ENCODE data around the gene PTPRF.

The PTPRF gene

DNA sequence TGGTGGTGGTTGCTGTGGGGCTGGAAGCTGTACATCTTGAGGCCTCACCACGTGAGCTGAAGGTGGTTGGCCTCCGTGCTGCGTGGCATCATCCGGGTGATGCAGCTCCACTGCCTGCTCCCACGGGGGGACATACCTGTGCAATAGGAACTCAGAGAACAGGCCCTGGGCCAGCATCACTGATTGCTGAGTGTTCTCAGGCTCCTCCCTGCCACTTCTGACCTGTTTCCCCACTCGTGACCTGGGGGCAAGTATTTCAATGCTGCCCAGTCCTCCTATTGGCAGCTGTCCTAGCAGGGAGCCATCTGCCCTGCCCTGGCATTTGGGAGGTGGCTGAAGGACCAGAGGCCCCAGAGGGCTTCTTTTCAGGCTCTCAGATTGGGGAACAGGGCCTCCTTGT is 26.1 kb downstream of the PTPRF start:
- no peak for DNase-seq

DNA sequence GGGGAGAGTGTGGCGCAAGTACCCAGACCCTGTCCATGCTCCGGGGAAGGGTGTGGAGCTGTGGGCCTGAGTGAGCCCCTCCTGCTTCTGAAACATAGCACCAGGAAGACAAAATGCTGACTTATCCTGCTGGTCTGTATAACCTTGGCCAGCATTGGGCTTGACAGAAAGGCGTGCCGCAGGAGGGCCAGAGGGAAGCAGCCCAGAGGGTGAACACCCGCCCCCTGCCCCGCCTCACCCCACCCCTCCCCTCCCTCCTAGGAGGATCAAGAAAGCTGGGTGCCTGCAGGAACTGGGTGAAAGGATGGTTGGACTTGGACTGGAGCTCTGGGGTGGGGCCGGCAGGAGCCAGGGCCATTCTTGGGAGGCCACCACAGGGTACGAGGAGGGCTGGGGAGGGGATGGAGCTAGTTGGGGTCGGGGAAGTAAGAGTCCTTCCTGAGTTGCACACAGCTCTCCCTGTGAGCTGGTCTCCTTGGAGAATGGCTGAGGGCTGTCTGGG is 27.1 kb downstream of the PTPRF start:
- no peak for DNase-seq

DNA sequence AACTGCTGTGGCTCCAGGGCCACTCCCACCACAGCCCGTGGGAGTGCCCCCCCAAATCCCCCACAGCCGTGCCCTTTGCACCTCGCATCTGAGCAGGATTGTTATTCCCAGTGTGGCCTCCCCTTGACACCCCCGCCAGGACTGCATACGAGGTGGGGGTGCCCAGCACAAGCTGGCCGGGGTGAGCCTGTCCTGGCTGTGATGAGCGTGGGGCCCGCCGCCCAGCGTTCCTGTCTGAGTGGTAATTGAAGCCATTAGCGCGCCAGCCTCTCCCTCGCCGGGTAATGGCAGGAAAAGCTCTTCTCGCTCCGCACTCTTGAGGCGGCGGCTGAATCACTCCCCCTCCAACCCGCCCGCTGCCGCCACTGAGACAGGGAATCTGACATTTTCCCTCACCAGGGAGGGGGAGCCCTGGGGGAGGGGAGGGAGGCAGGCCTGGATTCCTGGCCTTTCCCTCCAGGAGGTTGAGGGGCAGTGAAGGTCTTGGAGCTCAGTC is 27.7 kb downstream of the PTPRF start:
- peak; percentile 69 for DNase-seq

- no peak for DNase-seq
Measured at GRCh38 chr1:43559714-43560113, 29.0 kb downstream of the PTPRF start.

DNA sequence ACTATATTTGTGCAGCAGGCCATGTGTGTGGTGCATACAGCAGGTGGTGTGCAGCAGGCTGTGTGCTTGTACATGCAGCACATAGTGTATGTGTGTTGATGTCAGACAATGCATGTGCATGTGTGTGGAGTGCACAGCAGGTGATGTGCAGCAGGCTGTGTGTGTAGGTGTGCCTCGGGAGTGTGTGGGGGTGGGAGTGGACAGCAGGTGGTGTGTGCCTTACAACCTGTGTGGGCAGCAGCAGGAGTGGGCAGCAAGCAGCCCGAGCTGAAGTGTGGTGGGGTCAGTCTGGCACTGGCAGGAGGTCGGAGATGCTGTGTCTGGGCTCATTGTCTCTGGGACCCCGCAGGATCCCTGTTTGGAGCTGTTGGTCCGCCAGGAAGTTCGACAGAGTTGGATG is 29.6 kb downstream of the PTPRF start:
- DNase-seq, result no peak

GRCh38 chr1:43563876-43564539 is 33.3 kb downstream of the PTPRF start:
- no peak for DNase-seq

DNA sequence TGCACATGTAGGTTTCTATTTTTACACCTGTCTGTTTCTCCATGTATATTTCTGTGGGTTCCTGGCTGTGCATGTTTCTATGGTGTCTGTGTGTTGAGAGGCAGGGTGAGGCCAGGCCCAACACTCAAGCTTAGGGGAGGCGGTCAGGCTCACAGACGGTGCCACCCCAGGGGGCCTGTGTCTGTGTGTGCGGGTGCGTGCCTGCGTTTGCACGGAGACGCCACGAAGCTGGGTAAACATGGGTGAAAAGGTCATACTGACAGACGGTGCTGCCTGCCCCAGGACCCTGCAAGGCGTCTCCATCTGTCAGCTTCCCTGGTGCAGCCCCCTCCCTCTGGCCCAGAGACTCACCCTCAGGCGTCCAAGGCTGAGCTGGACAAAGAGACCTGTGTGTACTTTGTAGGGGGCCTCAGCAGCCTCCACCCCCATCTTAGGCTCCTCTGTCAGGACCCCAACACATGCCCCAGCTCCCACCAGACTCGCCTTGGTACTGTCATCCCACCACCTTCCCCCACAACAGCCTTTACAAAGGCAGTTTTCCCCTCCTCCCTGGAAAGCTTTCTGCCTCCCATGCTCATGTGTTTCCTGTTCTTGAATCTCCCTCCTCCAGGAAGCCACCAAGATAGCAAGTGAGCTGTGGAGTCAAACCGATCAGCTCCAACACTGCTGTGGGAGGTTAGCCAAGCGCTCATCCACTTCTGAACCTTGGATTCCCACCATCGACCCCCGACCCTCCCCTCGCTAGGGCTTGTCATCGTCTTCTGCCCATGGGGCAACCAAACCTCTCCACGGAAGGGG is 34.1 kb downstream of the PTPRF start:
- DNase-seq, result peak; percentile 68

- DNase-seq, result peak; percentile 44
Measured at GRCh38 chr1:43565600-43566360, 35.1 kb downstream of the PTPRF start.

DNA sequence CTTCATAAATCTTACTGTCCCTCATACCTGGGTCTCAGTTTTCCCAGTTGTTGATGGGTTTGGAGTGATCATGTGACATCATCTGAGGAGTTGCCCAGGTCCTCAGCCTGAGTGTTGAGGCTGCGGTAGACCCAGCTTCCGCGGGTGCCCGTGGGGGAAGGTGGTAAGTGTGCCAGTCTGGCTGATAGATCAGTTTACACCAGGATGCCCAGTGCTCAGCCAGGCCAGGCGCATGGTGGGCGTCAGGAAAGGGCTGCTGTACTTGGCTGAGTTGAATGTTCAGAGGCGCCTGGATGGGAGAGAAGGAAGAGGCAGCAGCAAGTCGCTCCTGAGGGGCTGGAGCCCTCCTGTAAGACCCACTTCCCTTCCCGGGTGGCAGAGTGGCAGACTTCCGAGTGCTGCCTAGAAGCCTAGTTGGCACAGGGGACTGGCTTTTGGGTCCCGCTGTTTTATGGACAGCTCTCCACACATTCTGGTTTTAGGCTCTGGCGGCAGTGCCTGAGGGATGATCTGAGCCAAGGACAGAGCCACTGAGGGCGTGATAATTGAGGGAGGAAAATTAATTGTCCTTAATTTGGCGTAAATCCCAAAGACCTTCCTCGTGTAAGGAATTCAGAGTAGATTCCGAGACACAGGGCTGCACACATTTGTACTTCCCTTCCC is 35.8 kb downstream of the PTPRF start:
- no peak for DNase-seq

DNA sequence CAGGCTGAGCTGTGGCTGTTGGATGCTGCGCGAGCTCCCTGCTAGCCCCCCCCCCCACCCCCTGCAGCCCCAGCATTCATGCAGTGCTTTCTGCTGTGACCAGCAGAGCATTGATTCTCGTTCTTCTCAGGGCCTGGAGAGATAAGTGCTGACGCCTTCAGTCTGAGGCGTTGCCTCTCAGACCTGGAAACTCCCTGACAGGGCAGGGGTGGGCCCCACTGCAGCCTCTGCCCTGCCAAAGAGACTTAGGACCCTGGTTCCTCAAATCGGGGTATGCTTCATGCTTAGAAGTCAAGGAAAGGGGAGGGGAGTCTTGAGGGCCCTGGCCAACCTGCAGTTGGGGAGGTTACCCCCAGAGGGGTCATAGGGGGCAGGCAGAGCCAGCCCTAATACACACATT is 38.5 kb downstream of the PTPRF start:
- DNase-seq, result no peak

DNA sequence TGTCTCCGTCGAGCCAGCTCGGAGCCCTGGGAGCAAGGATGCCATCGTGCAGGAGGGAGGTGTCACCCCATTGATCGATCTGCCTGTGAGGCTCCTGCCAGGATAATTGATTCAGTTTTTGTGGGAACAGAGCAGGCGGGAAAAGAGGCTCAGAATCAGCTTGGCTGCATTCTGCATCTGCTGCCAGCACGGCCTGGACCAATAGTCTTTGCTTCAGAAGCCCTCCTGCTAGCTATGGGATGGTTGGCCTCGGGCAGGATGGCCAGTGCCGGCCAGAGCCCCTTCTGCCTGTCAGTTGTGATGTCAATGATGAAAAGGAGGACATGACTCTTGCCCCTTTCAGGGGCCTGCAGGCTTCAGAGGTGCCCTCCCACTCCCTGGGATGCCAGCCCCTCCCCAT is 39.6 kb downstream of the PTPRF start:
- no peak for DNase-seq

DNA sequence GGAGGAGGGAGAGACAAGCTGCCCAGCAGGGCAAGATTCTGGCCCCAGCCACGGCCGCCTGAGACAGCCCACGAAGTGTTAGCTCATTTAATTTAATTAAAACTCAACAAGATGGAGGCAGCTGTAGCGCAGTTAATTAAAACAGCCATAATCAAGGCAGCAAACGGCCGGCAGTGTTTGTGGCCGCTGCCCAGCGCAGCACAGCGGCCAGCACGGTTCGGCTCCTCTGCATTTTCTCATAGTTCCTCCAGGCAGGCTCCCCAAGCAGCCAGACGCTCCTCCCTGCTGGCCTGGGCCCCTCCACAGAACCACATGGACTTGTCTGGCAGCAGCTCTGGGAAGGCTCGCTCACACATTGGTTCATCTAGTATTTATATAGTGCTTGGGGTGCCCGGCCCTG is 40.0 kb downstream of the PTPRF start:
- DNase-seq, result no peak

DNA sequence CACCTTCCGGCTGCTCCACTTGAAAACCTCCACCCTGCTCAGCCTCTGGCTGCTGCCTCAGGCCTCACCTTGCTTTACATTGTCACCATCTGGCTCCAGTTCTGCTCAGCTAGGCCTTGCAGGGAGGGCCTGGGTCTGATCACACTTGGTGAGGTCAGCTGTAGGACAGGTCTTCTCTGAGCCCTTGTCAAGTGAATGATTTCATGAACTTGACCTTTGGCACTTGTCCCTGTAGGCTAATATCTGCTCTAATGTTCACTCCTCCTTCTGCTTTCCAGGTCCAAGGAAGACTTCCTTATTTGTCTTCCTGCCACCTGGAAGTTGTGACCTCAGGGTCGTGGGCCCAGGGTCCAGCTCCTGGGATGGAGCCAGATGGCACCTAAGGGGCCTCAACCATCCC is 41.4 kb downstream of the PTPRF start:
- no peak for DNase-seq

DNA sequence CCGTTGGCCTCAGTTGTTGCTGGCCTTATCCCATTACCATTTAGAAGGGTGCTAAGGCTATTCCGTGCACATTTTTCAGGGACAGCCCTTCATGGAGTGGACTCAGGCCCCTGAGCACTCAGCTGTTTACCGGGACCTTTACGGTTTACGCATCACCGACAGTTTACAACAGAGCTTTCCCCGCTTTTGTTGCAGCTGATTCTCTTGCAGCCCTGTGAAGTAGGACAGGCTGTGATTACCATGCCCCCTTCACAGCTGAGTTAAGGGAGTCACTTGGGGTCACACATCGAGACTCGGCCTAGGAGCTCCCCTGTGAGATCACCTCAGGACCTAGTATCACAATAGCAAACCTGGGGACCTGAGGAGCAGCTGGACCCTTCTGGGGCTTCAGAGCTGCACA is 41.9 kb downstream of the PTPRF start:
- DNase-seq, result no peak

- DNase-seq, result no peak
Measured at GRCh38 chr1:43573066-43573800, 42.5 kb downstream of the PTPRF start.

DNA sequence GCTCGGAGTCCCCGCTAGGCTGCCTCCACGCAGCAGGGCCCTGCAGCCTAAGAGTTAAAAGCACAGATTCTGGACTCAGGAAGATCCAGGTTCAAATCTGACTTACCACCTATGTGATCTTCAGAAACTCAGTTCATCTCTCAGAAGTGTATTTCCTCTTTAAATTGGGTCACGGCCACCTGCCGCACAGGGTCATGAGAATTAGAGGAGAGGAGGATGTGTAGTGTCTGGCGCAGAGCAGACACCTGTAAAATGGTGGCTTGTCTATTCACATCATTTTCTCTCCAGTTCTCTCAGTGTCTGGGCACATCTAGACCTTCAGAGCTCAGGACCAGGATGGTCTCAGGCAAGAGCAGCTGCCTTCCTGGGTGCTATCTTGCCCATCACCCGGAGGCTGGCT is 45.8 kb downstream of the PTPRF start:
- no peak for DNase-seq

GRCh38 chr1:43577655-43578542 is 47.2 kb downstream of the PTPRF start:
- DNase-seq, result no peak

DNA sequence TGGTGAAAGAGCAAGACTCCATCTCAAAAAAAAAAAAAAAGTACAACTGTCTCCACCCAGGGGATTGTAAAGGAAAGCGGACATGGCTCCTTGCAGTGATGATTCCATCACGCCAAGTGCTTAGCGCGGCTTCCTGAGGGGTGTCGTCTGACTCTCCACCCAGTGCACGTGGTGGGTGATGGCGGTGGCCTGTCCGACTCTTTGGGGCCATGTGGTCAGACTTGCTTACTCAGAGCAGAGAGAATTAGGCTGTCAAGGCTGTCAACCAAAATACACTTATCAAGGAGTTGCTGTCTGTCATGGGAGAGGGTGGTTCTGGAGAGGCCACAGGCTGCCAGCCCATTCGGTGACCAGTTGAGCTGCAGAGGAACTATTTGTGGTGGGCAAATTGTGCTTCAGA is 49.4 kb downstream of the PTPRF start:
- DNase-seq, result no peak

- DNase-seq, result peak; percentile 98
Measured at GRCh38 chr1:43582162-43582566, 51.5 kb downstream of the PTPRF start.

GRCh38 chr1:43583058-43583457 is 52.4 kb downstream of the PTPRF start:
- DNase-seq, result no peak

DNA sequence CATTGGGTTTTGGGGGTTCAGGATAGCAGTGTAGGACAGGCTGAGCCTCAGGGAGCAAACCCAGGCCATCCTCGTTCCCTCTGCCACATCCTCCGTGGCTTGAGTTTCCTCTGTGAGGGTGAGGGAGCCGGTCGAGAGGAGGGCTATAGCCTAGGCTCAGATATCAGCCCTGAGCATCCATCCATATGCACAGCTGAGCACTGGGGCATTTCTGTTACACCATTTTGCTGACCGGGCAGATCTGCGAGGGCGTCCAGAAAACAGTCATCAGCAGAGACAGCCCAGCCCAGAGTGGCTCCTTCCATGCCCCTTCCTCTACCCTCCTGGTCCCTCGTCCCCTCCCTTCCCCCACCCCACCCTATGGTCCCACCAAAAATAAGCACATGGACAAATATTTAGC is 53.5 kb downstream of the PTPRF start:
- DNase-seq, result no peak
